PC-3 (cell line): ENCODE data around the gene EZR. TPM values are rescaled to one million over a fixed set of nuclear protein-coding genes. Genes with fewer than 3 reads are reported as not detected.

Source experiments
- ATAC-seq: fragments of 200-7000 bp; cut with Tn5 transposase; 2 replicates; pipeline ENCODE4 v1.9.1; 2020; ENCODE audit warnings: mild to moderate bottlenecking, moderate library complexity
- BruUV-seq: library from RNA; stranded (reverse); fragments of 400-500 nt; replicated peaks from 2 replicates; lab custom pipeline; 2021; lab: Mats Ljungman, UMichigan
- CTCF ChIA-PET: fragments of 300-600 bp; sonication (Branson Sonifier 250); formaldehyde crosslinking; loops from one replicate; lab custom pipeline; 2022; ENCODE audit warnings: antibody characterized with exemption; lab: Charles Lee
- POLR2A ChIA-PET: fragments of 300-600 bp; sonication (Branson Sonifier 250); formaldehyde crosslinking; loops from one replicate; lab custom pipeline; 2022; ENCODE audit warnings: antibody characterized with exemption; ENCODE audit not compliant: unreplicated experiment; lab: Charles Lee
- DNase-seq: peaks from one replicate; pipeline ENCODE4 v3.0.0-alpha.2; 2015
- H2AFZ ChIP-seq: fragments of 300-600 bp; sonication (generic); 2 replicates; pipeline ENCODE4 v1.6.0; 2016; ENCODE audit warnings: antibody characterized with exemption, low read length
- H3F3A ChIP-seq: fragments of 300-600 bp; sonication (generic); one replicate; pipeline ENCODE4 v1.6.0; 2017; ENCODE audit warnings: antibody characterized with exemption, low read length, control low read depth, mild to moderate bottlenecking; ENCODE audit not compliant: unreplicated experiment
- H3K27ac ChIP-seq: fragments of 300-600 bp; sonication (generic); 2 replicates; pipeline ENCODE4 v1.5.1; 2016; ENCODE audit warnings: mild to moderate bottlenecking, low read length
- H3K27me3 ChIP-seq: fragments of 300-600 bp; sonication (generic); 2 replicates; pipeline ENCODE4 v1.6.1; 2016; ENCODE audit warnings: low read length, mixed read lengths
- H3K36me3 ChIP-seq: fragments of 300-600 bp; sonication (generic); 2 replicates; pipeline ENCODE4 v1.6.1; 2016; ENCODE audit warnings: low read depth, mixed run types, low read length, mixed read lengths
- H3K4me1 ChIP-seq: fragments of 300-600 bp; sonication (generic); 2 replicates; pipeline ENCODE4 v1.5.1; 2016; ENCODE audit warnings: low read length; ENCODE audit not compliant: insufficient read depth
- H3K4me2 ChIP-seq: fragments of 300-600 bp; sonication (generic); 2 replicates; pipeline ENCODE4 v1.6.0; 2016; ENCODE audit warnings: low read length
- H3K4me3 ChIP-seq: fragments of 300-600 bp; sonication (generic); 2 replicates; pipeline ENCODE4 v1.5.1; 2016; ENCODE audit warnings: mild to moderate bottlenecking, low read length, mixed read lengths
- H3K79me2 ChIP-seq: fragments of 300-600 bp; sonication (generic); 2 replicates; pipeline ENCODE4 v1.6.1; 2017; ENCODE audit warnings: low read length, mixed read lengths
- H3K9ac ChIP-seq: fragments of 300-600 bp; sonication (generic); 2 replicates; pipeline ENCODE4 v1.6.0; 2016; ENCODE audit warnings: mild to moderate bottlenecking, low read length
- H3K9me2 ChIP-seq: fragments of 300-600 bp; sonication (generic); replicated peaks from 2 replicates; pipeline ENCODE4 v1.6.1; 2016; ENCODE audit warnings: mixed run types, low read length, mixed read lengths
- H3K9me3 ChIP-seq: fragments of 300-600 bp; sonication (generic); 2 replicates; pipeline ENCODE4 v1.6.1; 2016; ENCODE audit warnings: low read length, mixed read lengths
- H4K20me1 ChIP-seq: fragments of 300-600 bp; sonication (generic); 2 replicates; pipeline ENCODE4 v1.6.1; 2016; ENCODE audit warnings: low read length, mixed read lengths
- CTCF ChIP-seq: fragments of 300-600 bp; sonication (generic); conservative IDR thresholded peaks from 2 replicates; pipeline ENCODE4 v1.5.1; 2017; ENCODE audit warnings: antibody characterized with exemption, low read depth, mild to moderate bottlenecking, low read length
- EZH2 ChIP-seq: fragments of 300-600 bp; sonication (generic); IDR thresholded peaks from one replicate; pipeline ENCODE4 v1.6.1; 2017; ENCODE audit warnings: antibody characterized with exemption, mild to moderate bottlenecking, low read length; ENCODE audit not compliant: unreplicated experiment
- EZH2phosphoT487 ChIP-seq: fragments of 300-600 bp; sonication (generic); IDR thresholded peaks from 2 replicates; pipeline ENCODE4 v1.6.1; 2018; ENCODE audit warnings: mild to moderate bottlenecking, antibody characterized with exemption, low read length, borderline replicate concordance
- intact Hi-C: fragments of 100-400 bp; cut with micrococcal nuclease; formaldehyde crosslinking; loops from 2 replicates; pipeline ENCODE4 v1.9.0; 2023
- total RNA-seq: library from RNA; depleted of rRNA; stranded (reverse); fragments of >200 nt; gene quantifications from 2 replicates; pipeline ENCODE4 v1.2.3, GENCODE V29; 2014

The EZR gene
- total RNA-seq, 1 experiment from 2014 or later, result 182 TPM

- H3K9ac ChIP-seq, result peak overlapping the region; percentile 81
- H3K79me2 ChIP-seq, result peaks cover 11% of the 10 kb centered on the region
- peak overlapping the region; percentile 26; the same call in 1 of the 2 replicates for H3K4me3 ChIP-seq
- TF ChIP-seq CTCF (no peak), EZH2phosphoT487 (no peak), EZH2 (no peak)
- H3F3A ChIP-seq, result no peaks in the 10 kb centered on the region
- peak overlapping the region; percentile 70 for H3K4me2 ChIP-seq
- no peaks in the 10 kb centered on the region for H3K27me3 ChIP-seq
- no peaks in the 10 kb centered on the region for H4K20me1 ChIP-seq
- peak; percentile 44 for DNase-seq
- H3K9me2 ChIP-seq, result no peaks in the 10 kb centered on the region
- ATAC-seq, result no peak
- H2AFZ ChIP-seq, result no peak overlapping the region
- BruUV-seq, result no TSS peak
- ChIA-PET POLR2A (interaction anchor here (0.6 to 2.1 kb wide), 4 partner anchors 15 to 800 kb away, joined by 3 to 17 read pairs (median 6); partner anchors contain the start of gene EZR), CTCF (interaction anchor here (0.5 kb wide), 1 partner anchor 15 kb away, joined by 3 read pairs; no protein-coding TSS in a partner anchor)
- intact Hi-C loops, result loop anchor here (5.0 to 10.0 kb wide), 2 partner anchors 60 to 212 kb away; partner anchors contain the start of gene DYNLT1
- no peaks in the 10 kb centered on the region for H3K9me3 ChIP-seq
- peak overlapping the region; percentile 99 for H3K27ac ChIP-seq
- no peaks in the 10 kb centered on the region for H3K36me3 ChIP-seq
- peaks cover 49% of the 10 kb centered on the region for H3K4me1 ChIP-seq
These were observed 35.3 kb upstream of the EZR start for GRCh38 chr6:158854214-158855101.

GRCh38 chr6:158853880-158854213, 34.7 kb upstream of the EZR start:
- Histone ChIP-seq H3F3A (no peaks in the 10 kb centered on the region), H4K20me1 (no peaks in the 10 kb centered on the region), H3K79me2 (peaks cover 11% of the 10 kb centered on the region), H3K9me3 (no peaks in the 10 kb centered on the region), H3K4me1 (peaks cover 55% of the 10 kb centered on the region), H3K27ac (peak overlapping the region; percentile 99), H3K4me2 (peak overlapping the region; percentile 70), H2AFZ (no peak overlapping the region), H3K4me3 (peak overlapping the region; percentile 26; the same call in 1 of the 2 replicates), H3K36me3 (no peaks in the 10 kb centered on the region), H3K9ac (peak overlapping the region; percentile 81), H3K27me3 (no peaks in the 10 kb centered on the region), H3K9me2 (no peaks in the 10 kb centered on the region)
- CTCF ChIA-PET, result interaction anchor here (0.5 kb wide), 1 partner anchor 16 kb away, joined by 3 read pairs; no protein-coding TSS in a partner anchor
- DNase-seq (no peak), ATAC-seq (no peak)
- TF ChIP-seq EZH2phosphoT487 (no peak), CTCF (no peak), EZH2 (no peak)
- intact Hi-C loops, result loop anchor here (1.0 to 10.0 kb wide), 3 partner anchors 15 to 212 kb away; partner anchors contain the start of gene DYNLT1
- POLR2A ChIA-PET, result interaction anchor here (0.7 to 2.1 kb wide), 3 partner anchors 15 to 801 kb away, joined by 3 to 17 read pairs (median 8); partner anchors contain the start of gene EZR
- BruUV-seq, result TSS peak; percentile 63
